ENCODE results near the gene GBE1.

Gene GBE1

GRCh38 chr3:81462921-81463320, 298.5 kb downstream of the GBE1 start:
- no peak for DNase-seq

- DNase-seq, result no peak
Observed at GRCh38 chr3:81459733-81460132, 301.7 kb downstream of the GBE1 start.

GRCh38 chr3:81452418-81452817, 309.0 kb downstream of the GBE1 start:
- DNase-seq, result no peak

- no peak for DNase-seq
Observed at GRCh38 chr3:81451611-81452010, 309.8 kb downstream of the GBE1 start.

GRCh38 chr3:81451140-81451539, 310.3 kb downstream of the GBE1 start:
- no peak for DNase-seq

GRCh38 chr3:81446806-81447205, 314.6 kb downstream of the GBE1 start:
- DNase-seq, result no peak

GRCh38 chr3:81445712-81446111, 315.7 kb downstream of the GBE1 start:
- DNase-seq, result no peak

- DNase-seq, result no peak
Observed at GRCh38 chr3:81444817-81445460, 316.5 kb downstream of the GBE1 start.

GRCh38 chr3:81443958-81444357, 317.5 kb downstream of the GBE1 start:
- DNase-seq, result no peak

- DNase-seq, result no peak
Observed at GRCh38 chr3:81443457-81443782, 318.0 kb downstream of the GBE1 start.

- DNase-seq, result no peak
Observed at GRCh38 chr3:81442758-81443456, 318.5 kb downstream of the GBE1 start.

GRCh38 chr3:81440661-81441060, 320.8 kb downstream of the GBE1 start:
- DNase-seq, result no peak

Measured in activated CD4-positive, alpha-beta T cell treated with anti-CD3 and anti-CD28 coated beads, Interleukin-2, amount 50 U/mL, for 4 hours (primary cell).